Vagina (tissue), 2 donors: ENCODE data around the gene TUBGCP2. TPM values are rescaled to one million over a fixed set of nuclear protein-coding genes. Genes with fewer than 3 reads are reported as not detected.

Source experiments
- DNase-seq, 2 donors: peaks; one replicate each; pipeline ENCODE4 v3.0.0-alpha.2; 2017; ENCODE audit errors: extremely low spot score in 2 of 2
- H3K27ac ChIP-seq: fragments of 200-600 bp; sonication (generic); one replicate; pipeline ENCODE4 v1.5.1; 2019
- H3K27me3 ChIP-seq: fragments of 200-600 bp; sonication (generic); one replicate; pipeline ENCODE4 v1.5.1; 2019
- H3K36me3 ChIP-seq, 2 donors: fragments of 200-600 bp; sonication (generic); one replicate each; pipeline ENCODE4 v1.5.1; 2017 to 2019
- H3K4me1 ChIP-seq: fragments of 200-600 bp; sonication (generic); one replicate; pipeline ENCODE4 v1.5.1; 2019
- H3K4me3 ChIP-seq, 2 donors: fragments of 200-600 bp; sonication (generic); 1 replicate in 1 of 2; 2 replicates in 1 of 2; pipeline ENCODE4 v1.5.1; 2016 to 2019
- H3K9me3 ChIP-seq: fragments of 200-600 bp; sonication (generic); one replicate; pipeline ENCODE4 v1.5.1; 2019
- POLR2A ChIP-seq, 2 donors: fragments of 450-650 bp; IDR thresholded peaks; one replicate each; pipeline ENCODE4 v1.6.1; 2017; ENCODE audit warnings: antibody characterized with exemption in 2 of 2, mild to moderate bottlenecking in 2 of 2, moderate library complexity in 2 of 2
- POLR2AphosphoS5 ChIP-seq, 2 donors: sonication (generic); formaldehyde crosslinking; IDR thresholded peaks; one replicate each; pipeline ENCODE4 v1.9.0; 2017; ENCODE audit warnings: antibody characterized with exemption in 2 of 2, mild to moderate bottlenecking in 2 of 2, low read depth in 1 of 2; ENCODE audit not compliant: insufficient read depth in 1 of 2
- intact Hi-C: fragments of 100-400 bp; cut with DNase I; formaldehyde crosslinking; loops from one replicate; pipeline ENCODE4 v1.15.1; 2023
- total RNA-seq: library from RNA; depleted of rRNA; stranded (reverse); fragments of >200 nt; gene quantifications from one replicate; pipeline ENCODE4 v1.2.3, GENCODE V29; 2016
- TF ChIP-seq, protein P1 (sequence below), 3 experiments: fragments of 450-650 bp in 2 of 3; fragments of 200-600 bp in 1 of 3; sonication (generic) in 1 of 3; IDR thresholded peaks; one replicate each; pipeline ENCODE4 v1.5.1; 2017 to 2019; ENCODE audit warnings: antibody characterized with exemption in 3 of 3, mild to moderate bottlenecking in 2 of 3, moderate library complexity in 2 of 3

The TUBGCP2 gene
- total RNA-seq, 1 donor from 2014 or later, result 41.7 TPM

DNA sequence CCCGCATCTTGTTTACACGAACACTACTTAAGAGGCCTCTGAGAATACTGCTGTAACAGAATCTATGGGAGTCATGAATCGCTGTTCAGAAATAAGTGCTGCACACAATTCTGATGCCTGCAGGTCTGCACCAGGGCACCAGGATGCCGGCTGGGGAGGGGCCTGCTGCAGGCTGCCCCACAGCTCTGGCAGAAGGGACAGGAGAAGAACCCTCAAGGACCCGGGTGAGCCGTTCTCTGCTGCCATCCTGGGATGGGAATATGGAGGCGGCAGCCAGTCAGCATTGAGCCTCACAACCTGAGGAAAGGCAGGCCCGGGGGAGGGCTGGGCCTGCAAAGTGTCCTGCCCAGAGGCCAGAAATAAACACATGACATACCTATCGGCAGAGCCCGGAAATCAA, 11.2 kb downstream of the TUBGCP2 start:
- intact Hi-C loops, result no loop called here

DNA sequence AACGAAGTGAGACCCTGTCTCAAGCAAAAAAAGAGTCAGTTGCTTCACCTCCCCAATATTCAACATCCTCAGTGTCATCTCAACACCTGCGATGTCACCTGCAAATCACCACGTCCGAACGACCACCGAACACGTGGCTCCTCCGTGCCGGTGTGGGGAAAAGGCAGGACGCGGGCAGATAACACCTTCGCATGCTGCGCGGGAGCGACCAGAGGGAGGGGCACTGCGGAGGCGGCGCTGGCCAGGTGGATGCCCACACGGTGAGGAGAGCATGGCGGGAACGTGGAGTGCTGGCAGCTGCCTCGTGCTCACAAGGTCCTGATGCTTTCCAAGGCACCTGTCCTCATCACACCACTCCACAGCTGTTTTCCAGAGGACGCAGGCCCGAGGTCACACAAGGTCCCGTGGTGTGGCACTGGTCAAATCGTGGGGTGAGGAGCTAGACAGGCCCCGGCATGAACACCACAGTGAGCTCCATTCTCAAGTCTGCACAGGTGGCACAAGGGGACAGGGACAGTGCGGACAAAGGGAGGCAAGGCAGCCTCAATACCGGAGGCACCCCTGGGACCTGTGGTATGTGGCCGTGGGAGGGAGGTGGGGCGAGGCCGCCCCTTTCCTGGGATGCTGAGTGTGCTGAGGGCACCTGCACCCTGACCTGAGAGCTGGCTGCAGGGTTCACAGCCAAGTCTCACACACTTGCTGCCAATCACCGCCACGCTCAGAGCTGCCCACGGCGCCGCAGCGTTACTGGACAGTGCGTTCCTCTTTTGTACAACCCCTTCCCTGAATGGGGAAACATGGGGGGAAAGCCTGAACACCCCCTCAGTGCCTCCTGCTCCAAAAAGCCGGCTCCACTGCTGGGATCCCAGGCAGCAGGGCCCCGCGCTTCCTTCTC, 13.0 kb downstream of the TUBGCP2 start:
- intact Hi-C loops, result no loop called here
- no peak for DNase-seq
- Histone ChIP-seq H3K4me1 (no peaks in the 10 kb centered on the region), H3K27me3 (no peaks in the 10 kb centered on the region), H3K36me3 (peaks cover 0 to 82% of the 10 kb centered on the region in 2 donors), H3K9me3 (no peaks in the 10 kb centered on the region), H3K4me3 (no peak overlapping the region), H3K27ac (no peak overlapping the region)
- TF ChIP-seq, protein P1, sequence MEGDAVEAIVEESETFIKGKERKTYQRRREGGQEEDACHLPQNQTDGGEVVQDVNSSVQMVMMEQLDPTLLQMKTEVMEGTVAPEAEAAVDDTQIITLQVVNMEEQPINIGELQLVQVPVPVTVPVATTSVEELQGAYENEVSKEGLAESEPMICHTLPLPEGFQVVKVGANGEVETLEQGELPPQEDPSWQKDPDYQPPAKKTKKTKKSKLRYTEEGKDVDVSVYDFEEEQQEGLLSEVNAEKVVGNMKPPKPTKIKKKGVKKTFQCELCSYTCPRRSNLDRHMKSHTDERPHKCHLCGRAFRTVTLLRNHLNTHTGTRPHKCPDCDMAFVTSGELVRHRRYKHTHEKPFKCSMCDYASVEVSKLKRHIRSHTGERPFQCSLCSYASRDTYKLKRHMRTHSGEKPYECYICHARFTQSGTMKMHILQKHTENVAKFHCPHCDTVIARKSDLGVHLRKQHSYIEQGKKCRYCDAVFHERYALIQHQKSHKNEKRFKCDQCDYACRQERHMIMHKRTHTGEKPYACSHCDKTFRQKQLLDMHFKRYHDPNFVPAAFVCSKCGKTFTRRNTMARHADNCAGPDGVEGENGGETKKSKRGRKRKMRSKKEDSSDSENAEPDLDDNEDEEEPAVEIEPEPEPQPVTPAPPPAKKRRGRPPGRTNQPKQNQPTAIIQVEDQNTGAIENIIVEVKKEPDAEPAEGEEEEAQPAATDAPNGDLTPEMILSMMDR (IDR thresholded peaks at IDR 0.05), result no peak
- TF ChIP-seq POLR2AphosphoS5 (IDR thresholded peaks at IDR 0.05; ENCODE audit: insufficient read depth in 1 of 2, low read depth in 1 of 2), result no peak
- no peak for TF ChIP-seq POLR2A (IDR thresholded peaks at IDR 0.05)

More for the DNA sequence above, 11.2 kb downstream of the TUBGCP2 start:
- TF ChIP-seq, protein P1 (IDR thresholded peaks at IDR 0.05), result no peak
- TF ChIP-seq POLR2A (IDR thresholded peaks at IDR 0.05) (no peak), POLR2AphosphoS5 (IDR thresholded peaks at IDR 0.05; ENCODE audit: insufficient read depth in 1 of 2, low read depth in 1 of 2) (no peak)
- peaks cover 0 to 90% of the 10 kb centered on the region in 2 donors for H3K36me3 ChIP-seq
- no peak overlapping the region for H3K4me3 ChIP-seq
- DNase-seq, result no peak
- H3K27ac ChIP-seq, result no peak overlapping the region
- H3K9me3 ChIP-seq, result no peaks in the 10 kb centered on the region
- no peaks in the 10 kb centered on the region for H3K27me3 ChIP-seq
- no peaks in the 10 kb centered on the region for H3K4me1 ChIP-seq

- intact Hi-C loops, result no loop called here
- Histone ChIP-seq H3K27ac (no peak overlapping the region), H3K4me3 (no peak overlapping the region), H3K27me3 (no peaks in the 10 kb centered on the region), H3K9me3 (no peaks in the 10 kb centered on the region), H3K4me1 (no peaks in the 10 kb centered on the region), H3K36me3 (peaks cover 0 to 84% of the 10 kb centered on the region in 2 donors)
- DNase-seq, result no peak
- TF ChIP-seq, protein P1 (IDR thresholded peaks at IDR 0.05), result no peak
- TF ChIP-seq POLR2AphosphoS5 (IDR thresholded peaks at IDR 0.05; ENCODE audit: insufficient read depth in 1 of 2, low read depth in 1 of 2) (no peak), POLR2A (IDR thresholded peaks at IDR 0.05) (no peak)
Measured at GRCh38 chr10:133294189-133294588, 14.5 kb downstream of the TUBGCP2 start.

GRCh38 chr10:133293810-133294119, 14.9 kb downstream of the TUBGCP2 start:
- Histone ChIP-seq H3K27ac (no peak overlapping the region), H3K4me3 (no peak overlapping the region), H3K27me3 (no peaks in the 10 kb centered on the region), H3K4me1 (no peaks in the 10 kb centered on the region), H3K9me3 (no peaks in the 10 kb centered on the region), H3K36me3 (peaks cover 0 to 84% of the 10 kb centered on the region in 2 donors)
- intact Hi-C loops, result no loop called here
- TF ChIP-seq, protein P1 (IDR thresholded peaks at IDR 0.05), result no peak
- TF ChIP-seq POLR2AphosphoS5 (IDR thresholded peaks at IDR 0.05; ENCODE audit: insufficient read depth in 1 of 2, low read depth in 1 of 2), result no peak
- TF ChIP-seq POLR2A (IDR thresholded peaks at IDR 0.05), result no peak
- no peak for DNase-seq
